Stimulated activated CD4-positive, alpha-beta T cell treated with anti-CD3 and anti-CD28 coated beads, Interleukin-12 subunit alpha, Interleukin-12 subunit beta, amount 100 ng/mL, for 4 hours (primary cell): ENCODE data around the gene NRXN3.

Experiments
- DNase-seq: peaks from one replicate; pipeline ENCODE4 v3.0.0-alpha.2; 2020

The NRXN3 gene

GRCh38 chr14:79193689-79194477 lies 1023.7 kb downstream of the NRXN3 start:
- DNase-seq, result no peak

- DNase-seq, result no peak
Observed at GRCh38 chr14:79196216-79196615, 1026.0 kb downstream of the NRXN3 start.

GRCh38 chr14:79197516-79197915 lies 1027.3 kb downstream of the NRXN3 start:
- no peak for DNase-seq

GRCh38 chr14:79199217-79199616 lies 1029.0 kb downstream of the NRXN3 start:
- no peak for DNase-seq

GRCh38 chr14:79201564-79202207 lies 1031.5 kb downstream of the NRXN3 start:
- no peak for DNase-seq

GRCh38 chr14:79204591-79204990 lies 1034.4 kb downstream of the NRXN3 start:
- no peak for DNase-seq

- DNase-seq, result no peak
Observed at GRCh38 chr14:79209418-79209817, 1039.2 kb downstream of the NRXN3 start.

GRCh38 chr14:79225815-79226214 lies 1055.6 kb downstream of the NRXN3 start:
- DNase-seq, result no peak

GRCh38 chr14:79229383-79229909 lies 1059.3 kb downstream of the NRXN3 start:
- no peak for DNase-seq

GRCh38 chr14:79242666-79243065 lies 1072.5 kb downstream of the NRXN3 start:
- no peak for DNase-seq

GRCh38 chr14:79246173-79246572 lies 1076.0 kb downstream of the NRXN3 start:
- no peak for DNase-seq

- DNase-seq, result no peak
Observed at GRCh38 chr14:79248126-79248525, 1078.0 kb downstream of the NRXN3 start.

GRCh38 chr14:79248771-79249170 lies 1078.6 kb downstream of the NRXN3 start:
- DNase-seq, result no peak

GRCh38 chr14:79251278-79251677 lies 1081.1 kb downstream of the NRXN3 start:
- DNase-seq, result no peak

GRCh38 chr14:79253576-79253975 lies 1083.4 kb downstream of the NRXN3 start:
- DNase-seq, result no peak

- no peak for DNase-seq
Observed at GRCh38 chr14:79254069-79254775, 1084.0 kb downstream of the NRXN3 start.

- no peak for DNase-seq
Observed at GRCh38 chr14:79256380-79256779, 1086.2 kb downstream of the NRXN3 start.

GRCh38 chr14:79260406-79260805 lies 1090.2 kb downstream of the NRXN3 start:
- no peak for DNase-seq

GRCh38 chr14:79265366-79265946 lies 1095.3 kb downstream of the NRXN3 start:
- DNase-seq, result no peak

- DNase-seq, result no peak
Observed at GRCh38 chr14:79270361-79270760, 1100.2 kb downstream of the NRXN3 start.

- DNase-seq, result no peak
Observed at GRCh38 chr14:79271122-79271521, 1100.9 kb downstream of the NRXN3 start.

GRCh38 chr14:79274641-79275291 lies 1104.6 kb downstream of the NRXN3 start:
- no peak for DNase-seq

- no peak for DNase-seq
Observed at GRCh38 chr14:79275292-79275655, 1105.1 kb downstream of the NRXN3 start.
